Neutrophil (primary cell): ENCODE results near the gene PER1.
"Not testable (repeated sequence)": the region's sequence is repeated elsewhere in the genome, so short reads cannot be mapped to it uniquely, and the experiment has no call there.

ENCODE experiments used
- H3K27ac ChIP-seq: fragments of 200-600 bp; sonication (generic); 2 replicates; pipeline ENCODE4 v1.5.1; 2016; ENCODE audit warnings: mild to moderate bottlenecking, moderate library complexity
- H3K27me3 ChIP-seq: fragments of 200-600 bp; sonication (generic); 2 replicates; pipeline ENCODE4 v1.6.0; 2016; ENCODE audit warnings: mild to moderate bottlenecking
- H3K36me3 ChIP-seq: fragments of 200-600 bp; sonication (generic); 2 replicates; pipeline ENCODE4 v1.5.1; 2017
- H3K4me1 ChIP-seq, 2 experiments: fragments of 200-600 bp in 1 of 2; sonication (generic) in 1 of 2; 1 replicate in 1 of 2; 2 replicates in 1 of 2; pipeline versions ENCODE4 v1.5.1 to v1.6.1; 2013 to 2016; ENCODE audit warnings: low read depth in 1 of 2, low read length in 1 of 2, mild to moderate bottlenecking in 1 of 2, moderate library complexity in 1 of 2; ENCODE audit not compliant: control insufficient read depth in 1 of 2, insufficient read depth in 1 of 2
- H3K4me3 ChIP-seq, 2 experiments: fragments of 200-600 bp in 1 of 2; sonication (generic) in 1 of 2; 1 replicate in 1 of 2; 2 replicates in 1 of 2; pipeline ENCODE4 v1.5.1; 2013 to 2016; ENCODE audit warnings: low read depth in 1 of 2, low read length in 1 of 2, mild to moderate bottlenecking in 1 of 2, moderate library complexity in 1 of 2
- H3K9me3 ChIP-seq: fragments of 200-600 bp; sonication (generic); 2 replicates; pipeline ENCODE4 v1.5.1; 2016
- TF ChIP-seq, protein P1 (sequence below): fragments of 200-600 bp; sonication (generic); IDR thresholded peaks from 2 replicates; pipeline ENCODE4 v1.5.1; 2016; ENCODE audit warnings: antibody characterized with exemption

Gene PER1

DNA sequence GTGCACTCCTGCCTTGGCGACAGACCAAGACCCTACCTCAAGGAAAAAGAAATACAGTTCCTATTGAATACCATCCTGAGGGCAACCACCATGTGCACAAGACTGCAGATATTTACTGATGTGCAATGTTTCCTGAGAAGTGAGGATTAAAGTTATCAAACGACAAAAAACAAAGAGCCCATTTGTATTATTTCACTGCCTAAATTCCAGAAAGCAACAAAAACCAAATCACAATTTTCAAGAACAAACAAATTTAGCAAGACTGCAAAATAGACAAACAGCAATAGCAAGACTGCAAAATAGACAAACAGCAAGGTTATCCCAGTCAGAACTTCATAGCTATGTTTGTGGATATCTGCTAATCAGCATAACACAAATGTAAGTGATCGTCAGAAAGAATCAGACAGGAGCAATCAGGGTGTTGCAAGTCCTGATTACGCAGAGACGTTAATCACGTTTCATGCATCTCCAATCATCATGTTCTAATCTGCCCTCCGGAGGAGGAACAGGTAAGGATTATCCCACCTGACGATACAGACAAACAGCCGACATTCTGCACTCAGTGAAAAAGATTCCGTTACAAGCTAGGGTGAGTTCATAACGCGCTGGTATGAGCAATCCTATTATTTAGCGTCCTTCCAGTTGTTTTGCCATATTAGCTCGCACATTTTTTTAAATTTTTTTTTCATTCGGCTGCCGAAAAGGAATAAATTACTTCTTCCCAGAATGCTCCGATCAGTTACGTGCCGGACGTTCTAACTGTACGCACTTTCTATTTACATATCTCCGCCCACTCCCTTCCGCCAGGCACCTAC, 21.1 kb upstream of the PER1 start:
- Histone ChIP-seq H3K27ac (peak overlapping the region; percentile 94), H3K27me3 (no peaks in the 10 kb centered on the region), H3K36me3 (no peaks in the 10 kb centered on the region), H3K4me3 (peak overlapping the region; percentile 69 to 83), H3K4me1 (peaks cover 33 to 38% of the 10 kb centered on the region in 2 experiments), H3K9me3 (no peaks in the 10 kb centered on the region)
- TF ChIP-seq, protein P1, sequence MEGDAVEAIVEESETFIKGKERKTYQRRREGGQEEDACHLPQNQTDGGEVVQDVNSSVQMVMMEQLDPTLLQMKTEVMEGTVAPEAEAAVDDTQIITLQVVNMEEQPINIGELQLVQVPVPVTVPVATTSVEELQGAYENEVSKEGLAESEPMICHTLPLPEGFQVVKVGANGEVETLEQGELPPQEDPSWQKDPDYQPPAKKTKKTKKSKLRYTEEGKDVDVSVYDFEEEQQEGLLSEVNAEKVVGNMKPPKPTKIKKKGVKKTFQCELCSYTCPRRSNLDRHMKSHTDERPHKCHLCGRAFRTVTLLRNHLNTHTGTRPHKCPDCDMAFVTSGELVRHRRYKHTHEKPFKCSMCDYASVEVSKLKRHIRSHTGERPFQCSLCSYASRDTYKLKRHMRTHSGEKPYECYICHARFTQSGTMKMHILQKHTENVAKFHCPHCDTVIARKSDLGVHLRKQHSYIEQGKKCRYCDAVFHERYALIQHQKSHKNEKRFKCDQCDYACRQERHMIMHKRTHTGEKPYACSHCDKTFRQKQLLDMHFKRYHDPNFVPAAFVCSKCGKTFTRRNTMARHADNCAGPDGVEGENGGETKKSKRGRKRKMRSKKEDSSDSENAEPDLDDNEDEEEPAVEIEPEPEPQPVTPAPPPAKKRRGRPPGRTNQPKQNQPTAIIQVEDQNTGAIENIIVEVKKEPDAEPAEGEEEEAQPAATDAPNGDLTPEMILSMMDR = no peak

DNA sequence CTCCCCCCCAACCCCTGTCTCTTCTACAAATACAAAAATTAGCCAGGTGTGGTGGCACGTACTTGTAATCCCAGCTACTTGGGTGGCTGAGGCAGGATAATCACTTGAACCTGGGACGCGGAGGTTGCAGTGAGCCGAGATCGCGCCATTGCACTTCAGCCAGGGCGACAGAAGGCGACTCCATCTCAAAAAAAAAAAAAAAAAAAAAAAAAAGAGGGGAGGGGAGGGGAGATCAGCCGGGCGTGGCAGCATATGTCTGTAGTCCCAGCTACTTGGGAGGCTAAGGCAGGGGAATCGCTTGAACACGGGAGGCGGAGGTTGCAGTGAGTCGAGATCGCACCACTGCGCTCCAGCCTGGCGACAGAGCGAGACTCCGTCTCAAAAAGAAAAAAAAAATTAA, 18.0 kb upstream of the PER1 start:
- H3K9me3 ChIP-seq, H3K27ac ChIP-seq, H3K4me3 ChIP-seq, H3K36me3 ChIP-seq, H3K27me3 ChIP-seq: not testable (repeated sequence)
- peaks cover 17 to 20% of the 10 kb centered on the region in 2 experiments for H3K4me1 ChIP-seq

DNA sequence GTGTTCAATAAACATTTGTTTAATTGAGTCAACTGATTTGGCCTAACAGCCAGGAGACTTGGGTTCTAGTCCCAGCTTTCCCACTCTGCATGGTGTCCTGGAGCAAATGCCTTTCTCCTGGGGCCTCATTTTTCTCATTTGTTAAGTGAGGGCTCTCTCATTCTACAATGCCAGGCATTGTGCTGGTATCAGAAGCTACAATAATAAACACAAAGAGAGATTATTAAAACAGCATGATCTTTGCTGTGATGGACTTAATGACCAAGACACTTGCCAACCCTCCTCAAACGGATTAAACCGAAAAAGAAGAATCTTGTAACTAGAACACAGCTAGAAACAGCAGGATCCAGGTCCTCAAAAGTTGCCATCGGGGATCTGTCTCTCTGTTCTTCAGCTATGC, 15.3 kb upstream of the PER1 start:
- Histone ChIP-seq H3K9me3 (no peaks in the 10 kb centered on the region), H3K27me3 (no peaks in the 10 kb centered on the region), H3K4me1 (peaks cover 20% of the 10 kb centered on the region in 2 experiments), H3K27ac (no peak overlapping the region), H3K4me3 (no peak overlapping the region), H3K36me3 (no peaks in the 10 kb centered on the region)
- TF ChIP-seq, protein P1 = no peak

DNA sequence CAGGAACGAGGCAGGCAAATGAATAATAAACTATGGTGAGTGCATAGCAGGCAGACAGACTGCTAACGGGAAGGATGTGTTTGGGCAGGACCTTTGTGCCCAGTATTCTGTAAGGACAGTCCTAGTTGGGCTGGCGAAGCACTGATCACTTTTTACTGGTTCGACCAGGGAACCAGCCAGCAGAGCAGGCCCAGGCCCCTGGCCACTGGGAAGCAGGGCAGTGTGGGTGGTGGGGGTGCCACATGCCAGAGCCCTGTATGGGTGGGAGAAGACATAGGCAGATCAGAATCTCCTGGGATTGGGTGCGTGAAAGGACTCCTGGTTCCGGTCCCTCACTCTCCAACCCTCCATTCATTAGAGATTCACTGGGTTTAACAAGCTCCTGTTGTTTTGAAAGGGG, 14.5 kb upstream of the PER1 start:
- TF ChIP-seq, protein P1 = no peak
- Histone ChIP-seq H3K4me3 (no peak overlapping the region), H3K27me3 (no peaks in the 10 kb centered on the region), H3K4me1 (peaks cover 26 to 28% of the 10 kb centered on the region in 2 experiments), H3K36me3 (peaks cover 4% of the 10 kb centered on the region), H3K27ac (no peak overlapping the region), H3K9me3 (no peaks in the 10 kb centered on the region)

DNA sequence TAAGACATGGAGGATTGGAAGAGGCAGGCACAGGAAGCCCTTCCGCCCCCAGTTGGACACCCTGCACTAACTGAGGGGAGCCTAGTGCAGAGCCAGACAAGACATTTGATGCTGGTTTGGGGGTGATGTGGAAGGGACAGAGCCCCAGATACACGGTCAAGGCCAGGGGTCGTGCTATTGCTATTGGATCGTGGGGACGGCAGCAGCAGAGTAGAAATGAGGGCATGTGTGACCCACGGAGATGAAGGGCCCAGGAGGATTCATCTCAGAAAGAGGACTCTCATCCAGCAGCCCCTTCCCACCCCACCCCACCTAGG, 12.6 kb upstream of the PER1 start:
- Histone ChIP-seq H3K9me3 (no peaks in the 10 kb centered on the region), H3K4me1 (peaks cover 42 to 46% of the 10 kb centered on the region in 2 experiments), H3K4me3 (peak overlapping the region in 1 of 2 experiments; percentile 94)

More for the DNA sequence above, 12.6 kb upstream of the PER1 start:
- Histone ChIP-seq H3K36me3 (peaks cover 21% of the 10 kb centered on the region), H3K27ac (peak overlapping the region; percentile 95), H3K27me3 (no peaks in the 10 kb centered on the region)
- TF ChIP-seq, protein P1 = no peak
